A549 (cell line): ENCODE results near the gene SERPINE1. TPM values are rescaled to one million over a fixed set of nuclear protein-coding genes. Genes with fewer than 3 reads are reported as not detected.

Experiments used
- BCL3 ChIP-seq: fragments of >200 bp; sonication (Bioruptor Twin); formaldehyde crosslinking; IDR thresholded peaks from 3 replicates; pipeline ENCODE4 v1.6.1; 2016
- CBX2 ChIP-seq: fragments of 200-600 bp; sonication (generic); IDR thresholded peaks from 2 replicates; pipeline ENCODE4 v1.6.1; 2016; ENCODE audit warnings: low read depth, mild to moderate bottlenecking, borderline replicate concordance
- CHD2 ChIP-seq: fragments of 150-350 bp; IDR thresholded peaks from 2 replicates; pipeline ENCODE4 v1.6.1; 2014; ENCODE audit warnings: low read length; ENCODE audit not compliant: partially characterized antibody
- CTCF ChIP-seq: fragments of >200 bp; sonication (Bioruptor Twin); formaldehyde crosslinking; IDR thresholded peaks from 3 replicates; pipeline ENCODE4 v1.5.1; 2016
- EHF ChIP-seq: fragments of 250-450 bp; sonication (Bioruptor Pico); IDR thresholded peaks from 2 replicates; pipeline ENCODE4 v1.5.0; 2020; ENCODE audit warnings: mild to moderate bottlenecking
- EHMT2 ChIP-seq: fragments of 200-600 bp; sonication (generic); IDR thresholded peaks from 2 replicates; pipeline ENCODE4 v1.6.1; 2016; ENCODE audit warnings: antibody characterized with exemption, low read depth, mild to moderate bottlenecking, moderate library complexity
- ELK1 ChIP-seq: fragments of 150-350 bp; IDR thresholded peaks from 2 replicates; pipeline ENCODE4 v1.6.1; 2014; ENCODE audit warnings: low read depth, mild to moderate bottlenecking, low read length
- FOSB ChIP-seq: fragments of 250-450 bp; sonication (Bioruptor Pico); IDR thresholded peaks from 2 replicates; pipeline ENCODE4 v1.5.0; 2020; ENCODE audit warnings: mild to moderate bottlenecking, moderate library complexity
- FOSL2 ChIP-seq, 2 experiments: fragments of 450-650 bp in 1 of 2; fragments of >200 bp in 1 of 2; sonication (Bioruptor Twin) in 1 of 2; formaldehyde crosslinking; IDR thresholded peaks; 2 replicates each; pipeline versions ENCODE4 v1.5.0 to v1.6.1; 2016 to 2020; ENCODE audit warnings: mild to moderate bottlenecking in 1 of 2, moderate library complexity in 1 of 2
- HDAC2 ChIP-seq: fragments of 200-600 bp; sonication (generic); IDR thresholded peaks from 2 replicates; pipeline ENCODE4 v1.6.1; 2016
- HEYL ChIP-seq: fragments of 250-450 bp; sonication (Bioruptor Pico); IDR thresholded peaks from 2 replicates; pipeline ENCODE4 v1.8.0; 2021; ENCODE audit warnings: mild to moderate bottlenecking, moderate library complexity
- HMGXB4 ChIP-seq: fragments of 250-450 bp; sonication (Bioruptor Pico); IDR thresholded peaks from 2 replicates; pipeline ENCODE4 v1.5.0; 2021; ENCODE audit warnings: mild to moderate bottlenecking, moderate library complexity, borderline replicate concordance
- HOXA7 ChIP-seq: fragments of 250-450 bp; sonication (Bioruptor Pico); IDR thresholded peaks from 2 replicates; pipeline ENCODE4 v1.5.0; 2020; ENCODE audit warnings: mild to moderate bottlenecking, moderate library complexity
- HOXB13 ChIP-seq: fragments of 250-450 bp; sonication (Bioruptor Pico); IDR thresholded peaks from 2 replicates; pipeline ENCODE4 v1.5.0; 2020; ENCODE audit warnings: low read depth, mild to moderate bottlenecking, moderate library complexity
- JUN ChIP-seq, 2 experiments: fragments of >200 bp; sonication (Bioruptor Twin); formaldehyde crosslinking; IDR thresholded peaks; 2 replicates in 1 of 2; 3 replicates in 1 of 2; pipeline ENCODE4 v1.6.1; 2016 to 2017
- KDM1A ChIP-seq: fragments of 200-600 bp; sonication (generic); IDR thresholded peaks from 2 replicates; pipeline ENCODE4 v1.6.1; 2016; ENCODE audit warnings: low read depth, mild to moderate bottlenecking
- KDM5A ChIP-seq: fragments of 200-600 bp; sonication (generic); IDR thresholded peaks from 2 replicates; pipeline ENCODE4 v1.6.1; 2016; ENCODE audit warnings: antibody characterized with exemption, mild to moderate bottlenecking
- MAX ChIP-seq: IDR thresholded peaks from 2 replicates; pipeline ENCODE4 v1.6.1; 2012
- MYC ChIP-seq: IDR thresholded peaks from 2 replicates; pipeline ENCODE4 v1.6.1; 2012; ENCODE audit warnings: mild to moderate bottlenecking, inconsistent platforms, low read length, improper control_type of control experiment, borderline replicate concordance
- NFE2L2 ChIP-seq: fragments of 150-350 bp; conservative IDR thresholded peaks from 2 replicates; pipeline ENCODE4 v1.6.1; 2014; ENCODE audit warnings: low read length
- PBX3 ChIP-seq: IDR thresholded peaks from 2 replicates; pipeline ENCODE4 v1.6.1; 2012
- POLR2A ChIP-seq: IDR thresholded peaks from 2 replicates; pipeline ENCODE4 v1.6.1; 2012; ENCODE audit warnings: mild to moderate bottlenecking, low read length
- RARB ChIP-seq: fragments of 250-450 bp; sonication (Bioruptor Pico); IDR thresholded peaks from 2 replicates; pipeline ENCODE4 v1.8.0; 2021; ENCODE audit warnings: mild to moderate bottlenecking, moderate library complexity
- RCOR1 ChIP-seq: fragments of 150-350 bp; IDR thresholded peaks from 2 replicates; pipeline ENCODE4 v1.6.1; 2014; ENCODE audit warnings: antibody characterized with exemption, low read length, low read depth
- REST ChIP-seq: fragments of 200-600 bp; sonication (generic); IDR thresholded peaks from 2 replicates; pipeline ENCODE4 v1.6.1; 2016; ENCODE audit warnings: antibody characterized with exemption, mild to moderate bottlenecking, moderate library complexity
- RFX5 ChIP-seq: fragments of 450-650 bp; IDR thresholded peaks from 2 replicates; pipeline ENCODE4 v1.7.1; 2014; ENCODE audit warnings: antibody characterized with exemption, mild to moderate bottlenecking, moderate library complexity
- RNF2 ChIP-seq: fragments of 200-600 bp; sonication (generic); IDR thresholded peaks from 2 replicates; pipeline ENCODE4 v1.6.1; 2016; ENCODE audit warnings: low read depth, mild to moderate bottlenecking, antibody characterized with exemption, moderate library complexity, borderline replicate concordance
- SMC3 ChIP-seq: fragments of >200 bp; sonication (Bioruptor Twin); formaldehyde crosslinking; IDR thresholded peaks from 3 replicates; pipeline ENCODE4 v1.6.1; 2018; ENCODE audit warnings: inconsistent platforms
- TFCP2L1 ChIP-seq: fragments of 250-450 bp; sonication (Bioruptor Pico); IDR thresholded peaks from 2 replicates; pipeline ENCODE4 v1.5.0; 2021; ENCODE audit warnings: mild to moderate bottlenecking
- TP53 ChIP-seq: fragments of 250-450 bp; sonication (Bioruptor Pico); IDR thresholded peaks from 2 replicates; pipeline ENCODE4 v1.5.0; 2021; ENCODE audit warnings: mild to moderate bottlenecking, moderate library complexity
- ZNF302 ChIP-seq: fragments of 250-450 bp; sonication (Bioruptor Pico); IDR thresholded peaks from 2 replicates; pipeline ENCODE4 v1.9.0; 2021; ENCODE audit warnings: inconsistent platforms, mild to moderate bottlenecking, moderate library complexity
- polyA plus RNA-seq, 4 experiments: library from polyadenylated mRNA; depleted of rRNA in 3 of 4; stranded (reverse); fragments of >200 nt; fragmentation: RNase III in 1 of 4; extraction: RNeasy Plus Mini Kit Qiagen cat#74134 plus additional on column Dnase treatment in 1 of 4; gene quantifications; 2 replicates in 3 of 4; 3 replicates in 1 of 4; pipeline ENCODE4 v1.2.3, GENCODE V29; 2011 to 2017

Gene SERPINE1
- polyA plus RNA-seq, 2 of the 4 experiments (the other 2 are of a cell fraction), result 286 to 355 TPM

- TF ChIP-seq BCL3, result peak; percentile 61; the same call in 2 of the 3 replicates
- TF ChIP-seq NFE2L2, result no peak
- no peak for TF ChIP-seq RFX5
- no peak for TF ChIP-seq RCOR1
- TF ChIP-seq POLR2A, result no peak
- peak; percentile 50; the same call in 1 of the 2 replicates for TF ChIP-seq RARB (CRISPR knock-in tag)
- TF ChIP-seq FOSL2 (IDR thresholded peaks at IDR 0.05), result 0 out of 2 replicates have a peak, but pooled peaks have one; percentile 4
- TF ChIP-seq FOSL2 (CRISPR knock-in tag; IDR thresholded peaks at IDR 0.05), result peak; percentile 73
- peak; percentile 84; the same call in 1 of the 2 replicates for TF ChIP-seq HOXA7 (CRISPR knock-in tag)
- peak; percentile 100 for TF ChIP-seq MAX
- peak; percentile 97 for TF ChIP-seq EHF
- no peak for TF ChIP-seq REST
- peak; percentile 95 for TF ChIP-seq ZNF302 (CRISPR knock-in tag)
- no peak for TF ChIP-seq EHMT2
- TF ChIP-seq TP53, result peak; percentile 95
- peak; percentile 60; the same call in 1 of the 2 replicates for TF ChIP-seq HMGXB4 (CRISPR knock-in tag)
- TF ChIP-seq HEYL, result peak; percentile 46; the same call in 1 of the 2 replicates
- no peak for TF ChIP-seq ELK1
- TF ChIP-seq JUN (IDR thresholded peaks at IDR 0.05), result peak in 1 of 2 experiments; percentile 12; a peak in 3 of 5 replicates
- TF ChIP-seq TFCP2L1, result peak; percentile 54; the same call in 1 of the 2 replicates
- TF ChIP-seq CHD2, result no peak
- no peak for TF ChIP-seq CBX2
- TF ChIP-seq MYC, result peak; percentile 95
- peak; percentile 97 for TF ChIP-seq HOXB13 (CRISPR knock-in tag)
- no peak for TF ChIP-seq HDAC2
- no peak for TF ChIP-seq CTCF
- no peak for TF ChIP-seq KDM1A
- TF ChIP-seq PBX3, result peak; percentile 37; the same call in 1 of the 2 replicates
- TF ChIP-seq SMC3, result no peak; the same call in none of the 3 replicates
- no peak for TF ChIP-seq KDM5A
- TF ChIP-seq FOSB (CRISPR knock-in tag), result peak; percentile 56; the same call in 1 of the 2 replicates
- no peak for TF ChIP-seq RNF2
Measured at GRCh38 chr7:101125989-101126650, 784 bp upstream of the SERPINE1 start (continued).
